ENCODE data around the gene RAB3IP.
A peak's percentile ranks its signal among the peaks of the same experiment; 100 is the strongest.

The RAB3IP gene

GRCh38 chr12:69821456-69822159 is 82.9 kb downstream of the RAB3IP start:
- peak; percentile 38 for DNase-seq (ENCODE audit: low read depth)
- no peak overlapping the region for H3K4me3 ChIP-seq (ENCODE audit: low read length)
- no peak for TF ChIP-seq CTCF (IDR thresholded peaks at IDR 0.05; ENCODE audit: insufficient read depth, low read depth, low read length, missing control alignments)

- H3K4me3 ChIP-seq (ENCODE audit: low read length): no peak overlapping the region
- no peak for DNase-seq (ENCODE audit: low read depth)
- TF ChIP-seq CTCF (IDR thresholded peaks at IDR 0.05; ENCODE audit: insufficient read depth, low read depth, low read length, missing control alignments): no peak
Measured at GRCh38 chr12:69822201-69822860, 83.7 kb downstream of the RAB3IP start.

GRCh38 chr12:69824028-69824427 is 85.4 kb downstream of the RAB3IP start:
- no peak for DNase-seq (ENCODE audit: low read depth)
- no peak overlapping the region for H3K4me3 ChIP-seq (ENCODE audit: low read length)
- no peak for TF ChIP-seq CTCF (IDR thresholded peaks at IDR 0.05; ENCODE audit: insufficient read depth, low read depth, low read length, missing control alignments)

- no peak within 1 kb of the TSS for H3K4me3 ChIP-seq (ENCODE audit: low read length)
- no peak for DNase-seq (ENCODE audit: low read depth)
- TF ChIP-seq CTCF (IDR thresholded peaks at IDR 0.05; ENCODE audit: insufficient read depth, low read depth, low read length, missing control alignments): no peak
Measured at GRCh38 chr12:69824966-69825560, 86.4 kb downstream of the RAB3IP start, which contains the start of gene MYRFL. TSS of gene MYRFL (plus strand) at chr12:69825227. CDS start at chr12:69825518, 291 bp downstream.

- no peak for TF ChIP-seq CTCF (IDR thresholded peaks at IDR 0.05; ENCODE audit: insufficient read depth, low read depth, low read length, missing control alignments)
- no peak overlapping the region for H3K4me3 ChIP-seq (ENCODE audit: low read length)
- DNase-seq (ENCODE audit: low read depth): no peak
Measured at GRCh38 chr12:69828897-69829296, 90.2 kb downstream of the RAB3IP start.

GRCh38 chr12:69833696-69834095 is 95.0 kb downstream of the RAB3IP start:
- DNase-seq (ENCODE audit: low read depth): no peak
- no peak overlapping the region for H3K4me3 ChIP-seq (ENCODE audit: low read length)
- TF ChIP-seq CTCF (IDR thresholded peaks at IDR 0.05; ENCODE audit: insufficient read depth, low read depth, low read length, missing control alignments): no peak
